ENCODE measurements around the gene RNASE4. TPM values are rescaled to one million over a fixed set of nuclear protein-coding genes. Genes with fewer than 3 reads are reported as not detected.

The RNASE4 gene
- total RNA-seq, 6 donors from 2014 or later, result 14.7 to 108 (median 26.7) TPM

DNA sequence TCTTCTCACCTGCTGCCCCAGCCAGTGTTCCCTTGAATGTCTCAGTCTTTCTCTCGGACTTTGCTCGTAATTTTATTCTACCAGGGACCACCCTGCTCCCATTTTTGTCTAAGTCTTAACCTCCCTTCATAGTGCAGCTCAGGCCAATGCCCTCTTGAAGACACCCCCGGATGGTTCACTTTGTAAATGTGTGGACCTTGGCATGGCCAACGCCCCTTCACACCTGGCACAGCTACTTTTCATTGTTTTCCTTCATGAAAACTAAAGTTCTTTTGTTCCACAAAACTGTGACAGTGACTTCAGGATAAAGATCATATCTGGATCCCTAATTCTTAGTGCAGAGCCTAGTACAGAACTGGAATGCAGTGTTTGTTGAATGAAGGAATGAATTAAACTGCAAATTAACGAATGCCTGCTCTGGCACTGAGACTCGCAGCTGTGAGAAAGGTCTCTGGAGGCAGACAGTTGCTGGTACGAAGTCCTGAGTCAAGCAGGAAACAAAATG, 3.5 kb upstream of the RNASE4 start:
- H3K4me1 ChIP-seq, result peaks cover 18 to 37% (median 28%) of the 10 kb centered on the region in 4 donors
- WGBS, 2 donors, result 12 to 20% methylated on average over 7 of the region's 7 CpGs
- peak overlapping the region; percentile 98 to 100 (median 99) for H3K27ac ChIP-seq
- no peaks in the 10 kb centered on the region for H3K36me3 ChIP-seq
- no peak for TF ChIP-seq EP300 (IDR thresholded peaks at IDR 0.05)
- TF ChIP-seq POLR2A (IDR thresholded peaks at IDR 0.05), result no peak
- no peak for TF ChIP-seq POLR2AphosphoS5 (IDR thresholded peaks at IDR 0.05)
- no peak for TF ChIP-seq CTCF (IDR thresholded peaks at IDR 0.05)
- peak overlapping the region; percentile 18 to 81 (median 72) for H3K4me3 ChIP-seq
- no peaks in the 10 kb centered on the region for H3K27me3 ChIP-seq
- DNase-seq (peak in 1 of 2 donors; percentile 73), ATAC-seq (ENCODE audit: low FRiP score in 2 of 2) (no peak)
- H3K9me3 ChIP-seq, result no peaks in the 10 kb centered on the region

GRCh38 chr14:20681348-20682126, 2.8 kb upstream of the RNASE4 start:
- H3K4me1 ChIP-seq, result peaks cover 24 to 43% (median 31%) of the 10 kb centered on the region in 4 donors
- TF ChIP-seq POLR2A (IDR thresholded peaks at IDR 0.05) (no peak), POLR2AphosphoS5 (IDR thresholded peaks at IDR 0.05) (no peak), EP300 (IDR thresholded peaks at IDR 0.05) (no peak), CTCF (IDR thresholded peaks at IDR 0.05) (no peak)
- peak overlapping the region; percentile 22 to 81 (median 72) for H3K4me3 ChIP-seq
- WGBS, 2 donors, result 1% methylated on average over 24 to 25 of the region's 25 CpGs
- no peaks in the 10 kb centered on the region for H3K36me3 ChIP-seq
- peak; percentile 82 to 86 for DNase-seq
- peak overlapping the region; percentile 98 to 100 (median 99) for H3K27ac ChIP-seq
- peak; percentile 52 to 70 for ATAC-seq (ENCODE audit: low FRiP score in 2 of 2)
- H3K27me3 ChIP-seq, result no peaks in the 10 kb centered on the region
- no peaks in the 10 kb centered on the region for H3K9me3 ChIP-seq

DNA sequence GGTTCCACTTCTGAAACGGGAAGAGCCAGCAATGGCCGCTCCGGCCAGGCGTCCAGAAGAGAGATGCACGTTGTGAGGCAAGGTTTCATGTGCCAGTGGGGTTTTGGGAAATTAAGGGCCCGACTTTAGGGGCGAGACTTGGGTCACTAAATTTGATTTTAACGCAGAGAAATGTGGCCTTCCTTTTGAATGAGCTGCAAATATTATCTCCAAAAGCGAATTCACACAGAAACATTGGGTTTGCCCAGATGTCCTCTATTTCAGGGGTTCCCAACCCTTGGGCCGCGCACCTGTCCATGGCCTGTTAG, 2.3 kb upstream of the RNASE4 start:
- WGBS, 2 donors, result 2% methylated on average over 8 to 11 of the region's 11 CpGs
- Histone ChIP-seq H3K4me3 (peak overlapping the region; percentile 22 to 81 (median 72)), H3K9me3 (no peaks in the 10 kb centered on the region), H3K4me1 (peaks cover 26 to 49% (median 35%) of the 10 kb centered on the region in 4 donors), H3K36me3 (no peaks in the 10 kb centered on the region), H3K27me3 (no peaks in the 10 kb centered on the region), H3K27ac (peak overlapping the region; percentile 98 to 100 (median 99))
- DNase-seq, result no peak
- no peak for ATAC-seq (ENCODE audit: low FRiP score in 2 of 2)
- peak in 1 of 6 experiments; percentile 17 for TF ChIP-seq CTCF (IDR thresholded peaks at IDR 0.05)
- no peak for TF ChIP-seq POLR2A (IDR thresholded peaks at IDR 0.05)

DNA sequence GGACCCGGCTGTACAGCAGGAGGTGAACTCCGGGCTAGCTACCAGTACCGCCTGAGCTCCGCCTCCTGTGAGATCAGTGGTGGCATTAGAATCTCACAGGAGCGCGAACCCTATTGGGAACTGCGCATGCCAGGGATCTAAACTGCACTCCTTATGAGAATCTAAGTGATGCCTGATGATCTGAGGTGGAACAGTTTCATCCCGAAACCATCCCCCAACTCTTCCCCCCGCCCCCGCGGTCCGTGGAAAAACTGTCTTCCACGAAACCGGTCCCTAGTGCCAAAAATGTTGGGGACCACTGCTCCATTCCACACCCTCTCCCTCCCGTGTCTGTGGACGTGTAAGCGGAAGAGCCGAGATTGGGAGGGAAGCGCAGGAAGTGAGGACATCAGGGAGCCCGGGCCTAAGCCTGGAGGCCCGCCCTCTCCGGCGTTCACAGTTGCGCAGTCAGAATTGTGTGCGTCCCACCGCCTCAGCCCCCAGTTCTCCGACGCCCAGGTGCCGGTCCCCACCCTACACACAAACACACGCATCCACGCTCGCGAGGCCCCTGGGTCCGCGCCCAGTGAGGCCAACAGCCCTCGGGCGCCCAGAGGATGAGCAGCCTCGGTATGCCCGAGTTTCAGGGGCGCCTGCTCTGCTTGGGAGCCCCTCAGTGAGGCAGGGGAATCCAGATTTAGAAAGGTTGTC, 1.8 kb upstream of the RNASE4 start:
- peak in 1 of 4 donors; percentile 48 for TF ChIP-seq EP300 (IDR thresholded peaks at IDR 0.05)
- peak in 1 of 6 experiments; percentile 12 for TF ChIP-seq CTCF (IDR thresholded peaks at IDR 0.05)
- peak; percentile 97 to 98 for TF ChIP-seq POLR2AphosphoS5 (IDR thresholded peaks at IDR 0.05)
- peak; percentile 69 to 96 (median 92) for TF ChIP-seq POLR2A (IDR thresholded peaks at IDR 0.05)
- peak overlapping the region; percentile 98 to 100 (median 99) for H3K27ac ChIP-seq
- ATAC-seq (ENCODE audit: low FRiP score in 2 of 2) (peak; percentile 91 to 94), DNase-seq (peak; percentile 91 to 94)
- no peaks in the 10 kb centered on the region for H3K9me3 ChIP-seq
- peak overlapping the region; percentile 65 to 81 (median 79) for H3K4me3 ChIP-seq
- 0% methylated on average over 31 of the region's 40 CpGs; no CpG with 5 or more reads in 1 of the 2 donors for WGBS, 2 donors
- H3K27me3 ChIP-seq, result no peaks in the 10 kb centered on the region
- H3K36me3 ChIP-seq, result no peaks in the 10 kb centered on the region
- peaks cover 29 to 54% (median 40%) of the 10 kb centered on the region in 4 donors for H3K4me1 ChIP-seq

Measured in upper lobe of left lung (tissue), 6 donors.